HPDE6-E6E7 (cell line): ENCODE data around the gene MARCO.
"Not testable (repeated sequence)": the region's sequence is repeated elsewhere in the genome, so short reads cannot be mapped to it uniquely, and the experiment has no call there.

ENCODE experiments used
- DNase-seq: peaks from one replicate; pipeline ENCODE4 v3.0.0; 2011; ENCODE audit warnings: missing footprints; ENCODE audit errors: extremely low spot score

MARCO gene

GRCh38 chr2:118974103-118974993 lies 32.4 kb downstream of the MARCO start:
- peak; percentile 28 for DNase-seq

GRCh38 chr2:118975133-118975532 lies 33.1 kb downstream of the MARCO start:
- no peak for DNase-seq

GRCh38 chr2:118978064-118978463 lies 36.1 kb downstream of the MARCO start:
- no peak for DNase-seq

- no peak for DNase-seq
These were observed 37.3 kb downstream of the MARCO start for GRCh38 chr2:118979152-118979861.

- DNase-seq, result no peak
These were observed 38.0 kb downstream of the MARCO start for GRCh38 chr2:118980022-118980421.

- DNase-seq, result no peak
These were observed 38.6 kb downstream of the MARCO start for GRCh38 chr2:118980573-118980972.

- DNase-seq, result no peak
These were observed 39.6 kb downstream of the MARCO start for GRCh38 chr2:118981632-118982031.

GRCh38 chr2:118982039-118982438 lies 40.0 kb downstream of the MARCO start:
- DNase-seq, result no peak

- no peak for DNase-seq
These were observed 41.1 kb downstream of the MARCO start for GRCh38 chr2:118983133-118983532.

GRCh38 chr2:118983915-118984314 lies 41.9 kb downstream of the MARCO start:
- DNase-seq, result no peak

GRCh38 chr2:118986738-118987137 lies 44.7 kb downstream of the MARCO start:
- no peak for DNase-seq

GRCh38 chr2:118987886-118988285 lies 45.9 kb downstream of the MARCO start:
- DNase-seq, result no peak

- DNase-seq, result no peak
These were observed 46.7 kb downstream of the MARCO start for GRCh38 chr2:118988706-118989105.

GRCh38 chr2:118989481-118989880 lies 47.5 kb downstream of the MARCO start:
- no peak for DNase-seq

GRCh38 chr2:118990757-118991545 lies 49.0 kb downstream of the MARCO start:
- DNase-seq, result no peak

- DNase-seq, result no peak
These were observed 49.6 kb downstream of the MARCO start for GRCh38 chr2:118991554-118991953.

GRCh38 chr2:118992740-118993391 lies 50.9 kb downstream of the MARCO start:
- DNase-seq, result no peak

GRCh38 chr2:118993392-118993752 lies 51.4 kb downstream of the MARCO start:
- no peak for DNase-seq

GRCh38 chr2:118994172-118994700 lies 52.2 kb downstream of the MARCO start:
- DNase-seq, result no peak

- DNase-seq, result no peak
These were observed 52.8 kb downstream of the MARCO start for GRCh38 chr2:118994778-118995177.

- not testable (repeated sequence) for DNase-seq
These were observed 61.9 kb downstream of the MARCO start for GRCh38 chr2:119003856-119004255.
